ENCODE measurements around the gene RRN3.
"Not testable (repeated sequence)": the region's sequence is repeated elsewhere in the genome, so short reads cannot be mapped to it uniquely, and the experiment has no call there.

Gene RRN3

DNA sequence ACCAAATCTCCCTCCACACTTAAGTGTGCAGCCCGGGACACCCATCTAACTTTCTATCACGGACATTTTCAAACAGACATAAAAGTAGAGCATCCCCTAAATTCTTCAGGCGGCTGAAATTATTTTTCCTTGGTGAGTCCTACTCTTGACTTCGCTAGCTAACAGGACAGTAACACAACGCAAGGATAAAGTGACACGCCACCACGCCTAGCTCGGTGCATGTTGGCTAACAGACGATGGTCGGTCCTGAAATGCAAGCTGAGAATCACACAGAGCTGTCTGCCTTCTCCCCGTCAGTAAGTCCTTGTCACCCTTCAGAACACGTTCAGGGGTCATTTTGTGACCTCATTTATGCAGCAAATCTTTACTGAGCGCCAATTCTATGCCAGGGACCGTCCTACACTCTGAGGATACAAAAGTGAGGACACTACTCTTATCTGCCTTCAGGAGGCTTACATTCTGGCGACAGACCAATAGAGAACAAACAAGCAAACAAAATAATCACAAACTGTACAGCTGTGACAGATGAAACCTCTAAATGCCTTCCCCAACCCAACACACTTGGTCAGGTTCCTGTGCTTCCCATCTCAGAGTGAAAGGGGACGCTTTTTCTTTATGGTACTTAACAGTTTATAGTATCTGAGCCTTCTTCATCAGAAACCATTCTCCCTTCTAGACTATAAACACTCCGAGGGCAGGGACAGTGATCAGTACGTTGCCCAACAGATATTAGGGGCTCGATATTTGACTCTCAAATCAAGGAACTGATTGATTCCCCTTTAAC is 39.5 kb downstream of the RRN3 start:
- CTCF ChIA-PET, result no interaction called here
- POLR2A ChIA-PET (ENCODE audit: low non-redundant PET), result no interaction called here
- DNase-seq (ENCODE audit: low spot score), result no peak
- no peak for TF ChIP-seq CTCF (conservative IDR thresholded peaks at IDR 0.05; ENCODE audit: low read depth)
- H3K27ac ChIP-seq, result peak overlapping the region; percentile 79; the same call in 1 of the 2 replicates

DNA sequence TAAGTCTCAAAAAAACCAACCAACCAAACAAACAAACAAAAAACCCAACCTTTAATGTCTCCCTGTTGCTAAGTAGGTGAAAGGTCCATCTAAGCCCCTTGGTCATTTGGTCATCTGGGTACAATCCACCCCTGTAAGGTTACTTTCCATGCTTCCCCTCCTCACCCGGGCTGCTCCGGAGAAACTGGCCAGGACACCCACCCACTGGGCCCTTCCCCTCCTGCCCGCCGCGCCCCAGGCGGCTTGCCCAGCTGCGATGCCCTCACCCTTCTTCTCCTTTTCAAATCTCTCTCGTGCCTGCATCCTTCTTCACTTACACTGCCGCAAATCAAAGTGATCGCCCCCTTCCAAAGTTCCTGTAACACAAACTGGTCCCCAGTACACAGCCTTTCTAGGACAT is 40.2 kb downstream of the RRN3 start:
- CTCF ChIA-PET, result no interaction called here
- no peak overlapping the region for H3K27ac ChIP-seq
- POLR2A ChIA-PET (ENCODE audit: low non-redundant PET), result no interaction called here
- no peak for TF ChIP-seq CTCF (conservative IDR thresholded peaks at IDR 0.05; ENCODE audit: low read depth)
- DNase-seq (ENCODE audit: low spot score), result no peak

- DNase-seq (ENCODE audit: low spot score), result no peak
- ChIA-PET CTCF (interaction anchor here (0.6 kb wide), 1 partner anchor 19 kb away, joined by 3 read pairs; no protein-coding TSS in a partner anchor), POLR2A (ENCODE audit: low non-redundant PET) (no interaction called here)
Observed at GRCh38 chr16:15052747-15053476, 41.2 kb downstream of the RRN3 start.

DNA sequence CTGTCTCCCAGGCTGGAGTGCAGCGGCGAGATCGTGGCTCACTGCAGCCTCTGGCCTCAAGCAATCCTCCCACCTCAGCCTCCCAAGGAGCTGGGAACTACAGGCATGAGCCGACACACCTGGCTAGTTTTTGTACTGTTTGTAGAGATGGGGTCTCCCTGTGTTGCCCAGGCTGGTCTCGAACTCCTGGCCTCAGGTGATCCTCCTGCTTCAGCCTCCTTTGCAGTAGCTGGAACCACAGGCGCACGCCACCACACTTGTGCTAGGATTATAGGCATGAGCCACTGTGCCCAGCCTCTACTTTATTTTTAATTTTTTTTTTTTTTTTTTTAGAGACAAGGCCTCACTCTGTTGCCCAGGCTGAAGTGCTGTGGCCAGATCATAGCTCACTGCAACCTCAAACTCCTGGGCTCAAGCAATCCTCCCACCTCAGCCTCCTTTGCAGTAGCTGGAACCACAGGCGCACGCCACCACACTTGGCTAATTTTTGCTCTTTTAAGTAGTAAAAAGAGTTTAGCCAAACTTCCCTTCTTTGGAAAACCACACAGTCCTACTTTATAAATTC is 42.6 kb downstream of the RRN3 start:
- no peak for DNase-seq (ENCODE audit: low spot score)
- POLR2A ChIA-PET (ENCODE audit: low non-redundant PET), result no interaction called here
- H3K27ac ChIP-seq, result peak overlapping the region; percentile 4; the same call in 1 of the 2 replicates
- no peak for TF ChIP-seq CTCF (conservative IDR thresholded peaks at IDR 0.05; ENCODE audit: low read depth)
- CTCF ChIA-PET, result interaction anchor here (0.7 kb wide), 1 partner anchor 9 kb away, joined by 3 read pairs; no protein-coding TSS in a partner anchor

More at GRCh38 chr16:15052747-15053476, 41.2 kb downstream of the RRN3 start:
- H3K27ac ChIP-seq, result no peak overlapping the region
- TF ChIP-seq CTCF (conservative IDR thresholded peaks at IDR 0.05; ENCODE audit: low read depth), result no peak

GRCh38 chr16:15050440-15050839 is 43.6 kb downstream of the RRN3 start:
- H3K27ac ChIP-seq; POLR2A ChIA-PET (ENCODE audit: low non-redundant PET); DNase-seq (ENCODE audit: low spot score); CTCF ChIA-PET: not testable (repeated sequence)

- TF ChIP-seq CTCF (conservative IDR thresholded peaks at IDR 0.05; ENCODE audit: low read depth), result no peak
- H3K27ac ChIP-seq, result no peak overlapping the region
- POLR2A ChIA-PET (ENCODE audit: low non-redundant PET), result no interaction called here
- CTCF ChIA-PET, result no interaction called here
- no peak for DNase-seq (ENCODE audit: low spot score)
Observed at GRCh38 chr16:15049581-15050180, 44.4 kb downstream of the RRN3 start.
